Karpas-422 (cell line): ENCODE data around the gene EQTN. TPM values are rescaled to one million over a fixed set of nuclear protein-coding genes. Genes with fewer than 3 reads are reported as not detected.

Source experiments
- DNase-seq: peaks from one replicate; pipeline ENCODE4 v3.0.0-alpha.2; 2015
- H2AFZ ChIP-seq: fragments of 200-600 bp; sonication (generic); 2 replicates; pipeline ENCODE4 v1.6.1; 2014; ENCODE audit warnings: antibody characterized with exemption, low read length, mixed read lengths
- H3K27ac ChIP-seq: fragments of 200-600 bp; sonication (generic); 2 replicates; pipeline ENCODE4 v1.5.1; 2014; ENCODE audit warnings: mild to moderate bottlenecking, low read length, moderate library complexity
- H3K27me3 ChIP-seq: fragments of 200-600 bp; sonication (generic); 2 replicates; pipeline ENCODE4 v1.6.1; 2014; ENCODE audit warnings: low read length, mixed read lengths
- H3K36me3 ChIP-seq: fragments of 200-600 bp; sonication (generic); 2 replicates; pipeline ENCODE4 v1.6.1; 2014; ENCODE audit warnings: low read length, mixed read lengths; ENCODE audit not compliant: insufficient read depth
- H3K4me1 ChIP-seq: fragments of 200-600 bp; sonication (generic); 2 replicates; pipeline ENCODE4 v1.6.1; 2014; ENCODE audit warnings: mild to moderate bottlenecking, low read length, mixed read lengths
- H3K4me2 ChIP-seq: fragments of 200-600 bp; sonication (generic); 2 replicates; pipeline ENCODE4 v1.6.1; 2014; ENCODE audit warnings: low read length, low read depth, mild to moderate bottlenecking; ENCODE audit not compliant: poor library complexity, severe bottlenecking
- H3K4me3 ChIP-seq: fragments of 200-600 bp; sonication (generic); 2 replicates; pipeline ENCODE4 v1.5.1; 2014; ENCODE audit warnings: mild to moderate bottlenecking, antibody characterized with exemption, low read length, mixed read lengths
- H3K79me2 ChIP-seq: fragments of 200-600 bp; sonication (generic); 2 replicates; pipeline ENCODE4 v1.6.1; 2014; ENCODE audit warnings: mild to moderate bottlenecking, low read length, mixed read lengths
- H3K9ac ChIP-seq: fragments of 200-600 bp; sonication (generic); 2 replicates; pipeline ENCODE4 v1.6.0; 2014; ENCODE audit warnings: low read length
- H3K9me2 ChIP-seq: fragments of 200-600 bp; sonication (generic), shearing (Covaris generic); replicated peaks from 2 replicates; pipeline ENCODE4 v1.6.0; 2014; ENCODE audit warnings: mild to moderate bottlenecking, low read length, moderate library complexity; ENCODE audit not compliant: insufficient read depth
- H3K9me3 ChIP-seq: fragments of 300-700, 200-600 bp; sonication (generic); 2 replicates; pipeline ENCODE4 v1.6.1; 2014; ENCODE audit warnings: low read length, mixed read lengths
- H4K20me1 ChIP-seq: fragments of 200-600 bp; sonication (generic); 2 replicates; pipeline ENCODE4 v1.6.1; 2014; ENCODE audit warnings: mild to moderate bottlenecking, antibody characterized with exemption, low read length, low read depth; ENCODE audit not compliant: insufficient read depth
- total RNA-seq: library from RNA; depleted of rRNA; stranded (reverse); fragments of >200 nt; shearing (Covaris generic); gene quantifications from 2 replicates; pipeline ENCODE4 v1.2.3, GENCODE V29; 2014; ENCODE audit warnings: low replicate concordance

The EQTN gene
- total RNA-seq, 1 experiment from 2014 or later, result not detected

- Histone ChIP-seq H3K36me3 (no peaks in the 10 kb centered on the region), H3K79me2 (no peaks in the 10 kb centered on the region), H3K4me2 (no peak overlapping the region), H3K4me1 (no peaks in the 10 kb centered on the region), H3K9ac (no peak overlapping the region), H3K27me3 (no peaks in the 10 kb centered on the region), H3K27ac (no peak overlapping the region), H2AFZ (no peak overlapping the region), H3K9me3 (no peaks in the 10 kb centered on the region), H3K9me2 (no peaks in the 10 kb centered on the region), H3K4me3 (no peak overlapping the region), H4K20me1 (no peaks in the 10 kb centered on the region)
- DNase-seq, result no peak
Observed at GRCh38 chr9:27311184-27311583, 14.2 kb upstream of the EQTN start.

GRCh38 chr9:27310582-27310981 is 13.6 kb upstream of the EQTN start:
- Histone ChIP-seq H3K9me2 (no peaks in the 10 kb centered on the region), H3K4me1 (no peaks in the 10 kb centered on the region), H3K4me2 (no peak overlapping the region), H4K20me1 (no peaks in the 10 kb centered on the region), H3K27me3 (no peaks in the 10 kb centered on the region), H3K9ac (no peak overlapping the region), H3K27ac (no peak overlapping the region), H3K4me3 (no peak overlapping the region), H3K36me3 (no peaks in the 10 kb centered on the region), H2AFZ (no peak overlapping the region), H3K9me3 (no peaks in the 10 kb centered on the region), H3K79me2 (no peaks in the 10 kb centered on the region)
- DNase-seq, result no peak

DNA sequence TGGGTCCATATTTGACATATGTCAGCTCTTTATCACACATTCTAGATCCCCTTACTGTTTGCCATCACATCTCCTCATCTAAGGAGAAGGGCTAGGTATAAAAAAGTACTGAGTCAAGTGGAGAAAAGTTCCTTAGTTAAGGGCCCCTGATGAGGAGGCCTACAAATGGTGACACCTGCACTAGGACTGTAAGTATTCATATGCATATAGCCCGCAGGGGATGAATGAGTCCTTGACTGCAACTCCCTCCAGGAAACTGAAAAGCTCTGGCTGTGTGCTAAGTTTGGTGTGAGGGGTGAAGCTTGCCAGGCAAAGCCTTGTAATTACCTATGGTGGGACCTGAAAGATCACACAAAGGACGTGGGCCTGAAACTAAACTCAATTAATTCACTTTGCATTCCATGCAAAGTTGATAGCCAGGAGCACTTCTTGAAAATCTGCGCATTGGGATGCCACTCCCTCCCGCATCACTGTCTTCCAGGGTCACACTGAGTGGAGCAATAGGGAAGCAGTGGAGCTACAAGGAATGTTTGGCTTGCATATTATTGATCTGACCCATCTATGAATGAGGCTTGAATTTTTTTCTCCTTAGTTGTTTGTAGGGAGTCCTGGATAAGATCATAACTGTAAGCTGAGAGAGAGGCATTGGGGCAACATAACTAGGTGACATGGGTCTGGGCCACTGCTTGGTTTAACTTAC is 11.9 kb upstream of the EQTN start:
- no peak overlapping the region for H3K4me2 ChIP-seq
- no peaks in the 10 kb centered on the region for H4K20me1 ChIP-seq
- no peak overlapping the region for H3K27ac ChIP-seq
- H3K9me3 ChIP-seq, result no peaks in the 10 kb centered on the region
- H2AFZ ChIP-seq, result no peak overlapping the region
- H3K9ac ChIP-seq, result no peak overlapping the region
- no peaks in the 10 kb centered on the region for H3K79me2 ChIP-seq
- H3K36me3 ChIP-seq, result no peaks in the 10 kb centered on the region
- DNase-seq, result no peak
- no peaks in the 10 kb centered on the region for H3K9me2 ChIP-seq
- no peak overlapping the region for H3K4me3 ChIP-seq
- H3K27me3 ChIP-seq, result no peaks in the 10 kb centered on the region
- no peaks in the 10 kb centered on the region for H3K4me1 ChIP-seq

- Histone ChIP-seq H3K9me3 (no peaks in the 10 kb centered on the region), H4K20me1 (no peaks in the 10 kb centered on the region), H3K36me3 (no peaks in the 10 kb centered on the region), H3K27me3 (no peaks in the 10 kb centered on the region), H3K9ac (no peak overlapping the region), H3K4me1 (no peaks in the 10 kb centered on the region), H2AFZ (no peak overlapping the region), H3K4me3 (no peak overlapping the region), H3K9me2 (no peaks in the 10 kb centered on the region), H3K27ac (no peak overlapping the region), H3K4me2 (no peak overlapping the region), H3K79me2 (no peaks in the 10 kb centered on the region)
- DNase-seq, result no peak
Observed at GRCh38 chr9:27304521-27304920, 7.6 kb upstream of the EQTN start.

- no peaks in the 10 kb centered on the region for H3K9me2 ChIP-seq
- no peaks in the 10 kb centered on the region for H3K4me1 ChIP-seq
- DNase-seq, result no peak
- H3K4me3 ChIP-seq, result no peak overlapping the region
- no peaks in the 10 kb centered on the region for H4K20me1 ChIP-seq
- no peaks in the 10 kb centered on the region for H3K79me2 ChIP-seq
- no peaks in the 10 kb centered on the region for H3K9me3 ChIP-seq
- no peak overlapping the region for H3K4me2 ChIP-seq
- H3K9ac ChIP-seq, result no peak overlapping the region
- H2AFZ ChIP-seq, result no peak overlapping the region
- no peak overlapping the region for H3K27ac ChIP-seq
- H3K27me3 ChIP-seq, result no peaks in the 10 kb centered on the region
- no peaks in the 10 kb centered on the region for H3K36me3 ChIP-seq
Observed at GRCh38 chr9:27303219-27303618, 6.3 kb upstream of the EQTN start.

DNA sequence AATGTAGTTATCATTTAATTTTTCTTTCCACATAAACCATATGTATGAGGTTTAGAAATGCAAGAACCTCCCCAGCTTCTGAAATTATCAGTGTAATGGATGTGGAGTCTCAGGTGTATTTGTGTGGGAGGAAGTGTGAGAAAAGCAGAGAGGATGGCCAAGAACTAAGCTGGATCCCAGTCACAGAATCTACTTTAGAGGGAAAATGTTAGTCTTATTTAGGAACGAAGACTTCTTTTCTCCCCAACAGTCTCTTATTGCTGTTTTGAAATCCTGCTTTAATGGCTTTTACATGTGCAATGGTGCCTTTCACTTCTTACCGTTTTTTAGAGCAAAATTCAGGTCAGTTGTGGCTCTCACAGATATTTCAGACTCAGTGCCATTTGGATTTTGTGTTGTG is 3.0 kb downstream of the EQTN start:
- Histone ChIP-seq H3K4me3 (no peak overlapping the region), H3K4me2 (no peak overlapping the region), H4K20me1 (no peaks in the 10 kb centered on the region), H3K9ac (no peak overlapping the region), H3K9me3 (no peaks in the 10 kb centered on the region), H2AFZ (no peak overlapping the region), H3K27me3 (no peaks in the 10 kb centered on the region), H3K27ac (no peak overlapping the region), H3K79me2 (no peaks in the 10 kb centered on the region), H3K36me3 (no peaks in the 10 kb centered on the region), H3K4me1 (no peaks in the 10 kb centered on the region), H3K9me2 (no peaks in the 10 kb centered on the region)
- DNase-seq, result no peak

GRCh38 chr9:27292659-27293405 is 4.1 kb downstream of the EQTN start:
- H3K27me3 ChIP-seq, result no peaks in the 10 kb centered on the region
- no peaks in the 10 kb centered on the region for H3K9me3 ChIP-seq
- no peak overlapping the region for H3K9ac ChIP-seq
- H3K9me2 ChIP-seq, result no peaks in the 10 kb centered on the region
- H4K20me1 ChIP-seq, result no peaks in the 10 kb centered on the region
- no peaks in the 10 kb centered on the region for H3K4me1 ChIP-seq
- no peak overlapping the region for H3K4me3 ChIP-seq
- no peaks in the 10 kb centered on the region for H3K36me3 ChIP-seq
- H3K27ac ChIP-seq, result no peak overlapping the region
- no peak for DNase-seq
- no peak overlapping the region for H2AFZ ChIP-seq
- H3K79me2 ChIP-seq, result no peaks in the 10 kb centered on the region
- H3K4me2 ChIP-seq, result no peak overlapping the region

GRCh38 chr9:27291292-27291691 is 5.7 kb downstream of the EQTN start:
- H3K36me3 ChIP-seq, result no peaks in the 10 kb centered on the region
- H3K4me1 ChIP-seq, result no peaks in the 10 kb centered on the region
- H2AFZ ChIP-seq, result no peak overlapping the region
- no peaks in the 10 kb centered on the region for H3K79me2 ChIP-seq
- H3K27ac ChIP-seq, result no peak overlapping the region
- H3K4me2 ChIP-seq, result no peak overlapping the region
- no peaks in the 10 kb centered on the region for H3K9me3 ChIP-seq
- H3K4me3 ChIP-seq, result no peak overlapping the region
- no peaks in the 10 kb centered on the region for H3K27me3 ChIP-seq
- H3K9me2 ChIP-seq, result no peaks in the 10 kb centered on the region
- no peak overlapping the region for H3K9ac ChIP-seq
- no peak for DNase-seq
- H4K20me1 ChIP-seq, result no peaks in the 10 kb centered on the region
